GM12864 (cell line): ENCODE data around the gene HLF.

Experiments used
- DNase-seq: peaks from one replicate; pipeline ENCODE4 v3.0.0-alpha.2; 2011; ENCODE audit warnings: low read depth
- H3K4me3 ChIP-seq: 2 replicates; pipeline ENCODE4 v1.5.1; 2011; ENCODE audit warnings: mild to moderate bottlenecking, low read depth, low read length, control low read depth
- TF ChIP-seq, protein P1 (sequence below): IDR thresholded peaks from 2 replicates; pipeline ENCODE4 v1.5.1; 2011; ENCODE audit warnings: low read depth, mild to moderate bottlenecking, moderate library complexity, low read length, control low read depth, inconsistent platforms; ENCODE audit errors: missing control alignments

Gene HLF

GRCh38 chr17:55281649-55282378 lies 17.1 kb downstream of the HLF start:
- H3K4me3 ChIP-seq = no peak overlapping the region
- no peak for DNase-seq
- TF ChIP-seq, protein P1, sequence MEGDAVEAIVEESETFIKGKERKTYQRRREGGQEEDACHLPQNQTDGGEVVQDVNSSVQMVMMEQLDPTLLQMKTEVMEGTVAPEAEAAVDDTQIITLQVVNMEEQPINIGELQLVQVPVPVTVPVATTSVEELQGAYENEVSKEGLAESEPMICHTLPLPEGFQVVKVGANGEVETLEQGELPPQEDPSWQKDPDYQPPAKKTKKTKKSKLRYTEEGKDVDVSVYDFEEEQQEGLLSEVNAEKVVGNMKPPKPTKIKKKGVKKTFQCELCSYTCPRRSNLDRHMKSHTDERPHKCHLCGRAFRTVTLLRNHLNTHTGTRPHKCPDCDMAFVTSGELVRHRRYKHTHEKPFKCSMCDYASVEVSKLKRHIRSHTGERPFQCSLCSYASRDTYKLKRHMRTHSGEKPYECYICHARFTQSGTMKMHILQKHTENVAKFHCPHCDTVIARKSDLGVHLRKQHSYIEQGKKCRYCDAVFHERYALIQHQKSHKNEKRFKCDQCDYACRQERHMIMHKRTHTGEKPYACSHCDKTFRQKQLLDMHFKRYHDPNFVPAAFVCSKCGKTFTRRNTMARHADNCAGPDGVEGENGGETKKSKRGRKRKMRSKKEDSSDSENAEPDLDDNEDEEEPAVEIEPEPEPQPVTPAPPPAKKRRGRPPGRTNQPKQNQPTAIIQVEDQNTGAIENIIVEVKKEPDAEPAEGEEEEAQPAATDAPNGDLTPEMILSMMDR = no peak

DNA sequence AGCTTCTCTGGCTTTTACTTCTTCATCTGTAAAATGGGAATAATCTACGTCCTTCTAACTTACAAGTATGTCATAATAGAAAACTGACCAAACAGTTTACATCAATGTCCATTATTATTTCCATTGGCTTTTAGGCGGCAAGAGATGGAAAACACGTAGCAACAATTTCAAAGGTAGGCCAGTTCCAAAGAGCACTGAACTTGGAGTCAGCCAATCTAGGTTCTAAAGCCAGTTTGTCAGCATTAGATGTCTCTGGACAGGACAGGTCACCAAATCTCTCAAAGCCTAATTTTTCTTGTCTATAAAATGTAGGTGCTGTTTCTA lies 17.6 kb downstream of the HLF start:
- H3K4me3 ChIP-seq = no peak overlapping the region
- no peak for DNase-seq
- TF ChIP-seq, protein P1 = no peak

- DNase-seq = no peak
- TF ChIP-seq, protein P1 = no peak
- H3K4me3 ChIP-seq = no peak overlapping the region
Observed at GRCh38 chr17:55282741-55283140, 18.0 kb downstream of the HLF start.

- H3K4me3 ChIP-seq = no peak overlapping the region
- DNase-seq = no peak
- TF ChIP-seq, protein P1 = no peak
Observed at GRCh38 chr17:55283256-55283965, 18.7 kb downstream of the HLF start.

- no peak overlapping the region for H3K4me3 ChIP-seq
- no peak for DNase-seq
- TF ChIP-seq, protein P1 = no peak
Observed at GRCh38 chr17:55284001-55284884, 19.5 kb downstream of the HLF start.

DNA sequence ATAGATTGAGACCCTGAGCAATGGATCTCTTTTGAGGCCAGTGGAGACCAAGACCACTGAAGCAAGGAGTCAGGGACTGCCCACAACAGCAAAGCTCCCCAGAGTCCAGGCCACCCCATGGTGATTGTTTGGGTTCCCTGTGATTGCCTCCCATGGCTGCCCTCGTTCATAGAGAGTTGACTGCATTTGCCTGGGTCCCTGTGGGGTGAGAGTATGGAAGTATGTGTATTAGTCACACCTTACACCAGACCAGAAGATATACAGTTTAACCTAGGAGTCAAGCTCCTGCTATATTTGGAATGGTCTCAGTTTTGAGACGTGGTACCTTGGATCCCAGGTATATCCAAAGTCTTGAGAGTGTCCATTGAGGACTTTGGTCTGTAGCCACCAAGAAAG lies 20.2 kb downstream of the HLF start:
- no peak overlapping the region for H3K4me3 ChIP-seq
- TF ChIP-seq, protein P1 = no peak
- DNase-seq = no peak
